NCI-H345 treated with DMSO at 0.1 percent for 48 hours (cell line): ENCODE results near the gene ELL2.
"Not testable (repeated sequence)": the region's sequence is repeated elsewhere in the genome, so short reads cannot be mapped to it uniquely, and the experiment has no call there.

Experiments
- DNase-seq: peaks from one replicate; lab custom pipeline; 2025; ENCODE audit not compliant: unreplicated experiment; lab: John Stamatoyannopoulos, UW

Gene ELL2

GRCh38 chr5:95910521-95910920 lies 51.1 kb downstream of the ELL2 start:
- no peak for DNase-seq

- DNase-seq, result no peak
Measured at GRCh38 chr5:95909738-95910137, 51.9 kb downstream of the ELL2 start.

GRCh38 chr5:95908799-95909198 lies 52.9 kb downstream of the ELL2 start:
- no peak for DNase-seq

- DNase-seq, result no peak
Measured at GRCh38 chr5:95907740-95908706, 53.6 kb downstream of the ELL2 start.

GRCh38 chr5:95907067-95907705 lies 54.5 kb downstream of the ELL2 start:
- DNase-seq, result no peak

GRCh38 chr5:95906398-95906797 lies 55.3 kb downstream of the ELL2 start:
- not testable (repeated sequence) for DNase-seq

- DNase-seq, result no peak
Measured at GRCh38 chr5:95904827-95905226, 56.8 kb downstream of the ELL2 start.

- DNase-seq, result no peak
Measured at GRCh38 chr5:95903838-95904237, 57.8 kb downstream of the ELL2 start.

GRCh38 chr5:95901676-95902627 lies 59.7 kb downstream of the ELL2 start:
- DNase-seq, result no peak

- no peak for DNase-seq
Measured at GRCh38 chr5:95900383-95900958, 61.2 kb downstream of the ELL2 start.

- no peak for DNase-seq
Measured at GRCh38 chr5:95899829-95900228, 61.8 kb downstream of the ELL2 start.

GRCh38 chr5:95899006-95899405 lies 62.6 kb downstream of the ELL2 start:
- no peak for DNase-seq

- DNase-seq, result no peak
Measured at GRCh38 chr5:95895771-95896170, 65.9 kb downstream of the ELL2 start.

GRCh38 chr5:95895251-95895650 lies 66.4 kb downstream of the ELL2 start:
- no peak for DNase-seq

- no peak for DNase-seq
Measured at GRCh38 chr5:95892784-95893354, 68.8 kb downstream of the ELL2 start.

- no peak for DNase-seq
Measured at GRCh38 chr5:95891499-95891898, 70.2 kb downstream of the ELL2 start.

GRCh38 chr5:95889076-95889475 lies 72.6 kb downstream of the ELL2 start:
- no peak for DNase-seq

- DNase-seq, result no peak
Measured at GRCh38 chr5:95887977-95888376, 73.7 kb downstream of the ELL2 start.

- no peak for DNase-seq
Measured at GRCh38 chr5:95886340-95887044, 75.2 kb downstream of the ELL2 start.

- no peak for DNase-seq
Measured at GRCh38 chr5:95884511-95884910, 77.1 kb downstream of the ELL2 start.
